ENCODE data around the gene SLC26A8.
"Not testable (repeated sequence)": the region's sequence is repeated elsewhere in the genome, so short reads cannot be mapped to it uniquely, and the experiment has no call there.

The SLC26A8 gene

DNA sequence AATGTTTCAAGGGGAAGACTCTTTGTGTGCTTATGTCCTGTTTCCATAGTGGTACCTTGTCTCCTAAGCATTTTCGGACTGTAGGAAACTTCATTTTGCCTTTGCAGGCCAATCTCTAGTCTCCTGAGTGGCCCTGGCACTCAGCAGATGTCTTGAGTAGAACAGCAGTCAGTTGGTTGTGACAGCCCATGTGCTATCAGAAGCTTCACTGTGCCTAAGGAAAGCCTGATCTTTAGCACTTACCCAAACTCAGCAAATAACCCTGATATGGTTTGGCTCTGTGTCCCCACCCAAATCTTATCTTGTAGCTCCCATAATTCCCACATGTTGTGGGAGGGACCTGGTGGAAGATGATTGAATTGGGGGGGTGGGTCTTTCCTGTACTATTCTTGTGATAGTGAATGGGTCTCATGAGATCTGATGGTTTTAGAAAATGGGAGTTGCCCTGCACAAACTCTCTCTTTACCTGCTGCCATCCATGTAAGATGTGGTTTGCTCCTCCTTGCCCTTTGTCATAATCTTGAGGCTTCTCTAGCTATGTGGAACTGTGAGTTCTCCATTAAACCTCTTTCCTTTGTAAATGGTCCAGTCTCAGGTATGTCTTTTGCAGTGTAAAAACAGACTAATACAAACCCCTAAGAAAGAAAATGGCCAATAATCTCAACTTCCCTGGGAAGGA, 87.6 kb downstream of the SLC26A8 start:
- DNase-seq = no peak

DNA sequence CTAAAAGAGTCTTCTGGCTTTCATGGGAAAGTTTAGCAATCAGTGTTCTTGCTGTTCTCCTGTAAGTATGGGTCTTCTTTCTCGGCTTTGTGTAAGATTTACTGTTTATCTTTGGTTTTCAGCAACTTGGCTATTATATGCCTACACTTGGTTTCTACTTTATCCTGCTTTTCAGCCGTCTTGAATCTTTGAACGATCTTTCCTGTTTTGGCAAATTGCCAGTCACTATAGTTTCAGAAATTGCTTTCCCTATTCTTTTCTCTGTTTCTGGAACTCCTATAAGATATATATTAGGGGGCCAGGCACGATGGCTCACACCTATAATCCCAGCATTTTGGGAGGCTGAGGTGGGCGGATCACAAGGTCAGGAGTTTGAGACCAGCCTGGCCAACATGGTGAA, 89.0 kb downstream of the SLC26A8 start:
- no peak for DNase-seq

- DNase-seq = no peak
These were observed 90.6 kb downstream of the SLC26A8 start for GRCh38 chr6:35933844-35934243.

DNA sequence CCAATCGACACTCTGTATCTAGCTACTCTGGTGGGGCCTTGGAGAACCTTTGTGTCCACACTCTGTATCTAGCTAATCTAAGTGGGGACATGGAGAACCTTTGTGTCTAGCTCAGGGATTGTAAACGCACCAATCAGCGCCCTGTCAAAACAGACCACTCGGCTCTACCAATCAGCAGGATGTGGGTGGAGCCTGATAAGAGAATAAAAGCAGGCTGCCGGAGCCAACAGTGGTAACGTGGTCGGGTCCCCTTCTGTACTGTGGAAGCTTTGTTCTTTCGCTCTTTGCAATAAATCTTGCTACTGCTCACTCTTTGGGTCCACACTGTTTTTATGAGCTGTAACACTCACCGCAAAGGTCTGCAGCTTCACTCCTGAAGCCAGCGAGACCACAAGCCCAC, 92.6 kb downstream of the SLC26A8 start:
- not testable (repeated sequence) for DNase-seq

- DNase-seq = no peak
These were observed 93.3 kb downstream of the SLC26A8 start for GRCh38 chr6:35931120-35931561.

DNA sequence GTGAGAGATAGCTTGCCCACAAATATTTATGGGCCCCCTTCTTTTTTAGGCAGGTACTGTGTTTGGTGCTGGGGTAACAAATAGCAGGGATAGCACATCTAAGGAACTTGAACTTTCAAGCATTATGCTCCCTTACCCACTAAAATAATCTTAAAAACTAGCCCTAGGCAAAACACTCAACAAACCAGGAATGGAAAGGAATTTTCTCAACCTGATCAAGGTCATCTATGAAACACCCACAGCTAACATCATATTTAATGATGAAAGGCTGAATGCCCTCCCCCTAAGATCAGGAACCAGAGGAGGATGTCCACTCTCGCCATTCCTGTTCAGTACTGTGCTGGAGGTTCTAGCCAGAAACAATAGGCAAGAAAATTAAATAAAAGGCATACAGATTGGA, 94.8 kb downstream of the SLC26A8 start:
- no peak for DNase-seq

DNA sequence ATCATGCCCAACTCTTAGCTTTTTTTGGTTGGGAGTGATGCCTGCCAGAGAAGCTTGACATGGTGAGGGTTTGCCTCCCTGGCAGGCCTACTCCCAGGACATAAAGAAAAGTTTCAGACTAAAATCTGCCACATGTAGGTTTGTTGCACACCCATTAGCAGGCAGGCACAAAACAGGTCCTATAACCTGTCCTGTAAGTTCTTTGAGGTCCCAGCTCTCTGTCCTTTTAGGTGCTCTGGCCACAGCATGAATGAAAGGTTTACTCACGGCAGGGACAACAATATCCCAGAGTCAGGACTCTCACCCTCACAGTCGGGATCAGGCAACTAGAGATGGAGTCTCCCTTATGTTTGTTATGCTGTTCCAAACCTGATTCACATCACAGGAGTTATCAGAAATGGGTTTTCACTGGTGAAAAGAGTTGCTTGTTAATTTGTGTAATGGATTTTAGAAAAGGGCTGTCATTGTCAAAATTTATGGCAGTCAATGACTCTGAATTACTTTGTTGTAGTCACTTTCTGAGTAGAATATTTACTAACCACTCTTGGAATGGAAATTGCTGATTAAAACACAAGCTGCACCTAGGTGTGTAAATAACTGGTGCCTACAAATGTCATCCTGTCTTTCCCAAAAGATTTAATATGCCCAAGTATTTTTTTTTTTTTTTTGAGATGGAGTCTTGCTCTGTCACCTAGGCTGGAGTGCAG, 97.8 kb downstream of the SLC26A8 start:
- DNase-seq = no peak

GRCh38 chr6:35925961-35926360, 98.5 kb downstream of the SLC26A8 start:
- DNase-seq = no peak

DNA sequence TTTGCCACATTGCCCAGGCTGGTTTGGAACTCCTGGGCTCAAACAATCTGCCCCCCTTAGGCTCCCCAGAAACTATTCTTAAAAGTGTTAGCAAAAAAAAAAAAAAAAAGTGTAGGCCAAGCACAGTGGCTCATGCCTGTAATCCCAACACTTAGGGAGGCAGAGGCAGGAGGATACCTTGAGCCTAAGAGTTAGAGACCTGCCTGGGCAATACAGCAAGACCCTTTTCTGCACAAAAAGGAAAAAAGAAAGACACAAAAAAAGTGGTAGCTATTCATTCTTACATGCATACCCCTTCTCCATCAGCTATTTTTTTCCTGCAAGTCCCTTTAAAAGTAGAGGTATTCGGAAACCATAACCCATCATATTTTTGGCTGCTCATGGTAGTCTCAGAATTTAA, 100.3 kb downstream of the SLC26A8 start:
- DNase-seq = no peak

DNA sequence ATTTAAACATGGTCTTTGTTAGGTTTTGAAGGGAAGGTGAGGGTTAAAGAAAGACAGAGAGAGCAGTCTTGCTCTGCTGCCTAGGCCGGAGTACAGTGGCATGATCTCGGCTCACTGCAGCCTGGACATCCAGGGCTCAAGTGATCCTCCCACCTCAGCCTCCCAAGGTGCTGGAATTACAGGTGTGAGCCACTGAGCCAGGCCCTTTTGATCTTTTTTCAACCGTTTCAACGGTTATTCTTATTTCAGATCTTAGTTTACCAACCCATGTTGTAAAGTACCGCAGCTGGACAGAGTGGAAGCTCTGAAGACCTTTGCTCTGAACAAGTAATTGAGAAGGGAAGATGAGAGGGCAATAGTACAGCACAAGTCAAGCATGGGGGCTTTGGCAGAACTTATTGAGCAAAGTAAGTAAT, 102.3 kb downstream of the SLC26A8 start:
- no peak for DNase-seq

- DNase-seq = peak; percentile 90
These were observed 103.4 kb downstream of the SLC26A8 start, which contains the start of gene SRPK1 for GRCh38 chr6:35920793-35921732. SRPK1 (minus strand) TSS chr6:35921098; CDS start chr6:35921056, 42 bp downstream.

- DNase-seq = peak; percentile 31
These were observed 104.4 kb downstream of the SLC26A8 start for GRCh38 chr6:35919827-35920751.

DNA sequence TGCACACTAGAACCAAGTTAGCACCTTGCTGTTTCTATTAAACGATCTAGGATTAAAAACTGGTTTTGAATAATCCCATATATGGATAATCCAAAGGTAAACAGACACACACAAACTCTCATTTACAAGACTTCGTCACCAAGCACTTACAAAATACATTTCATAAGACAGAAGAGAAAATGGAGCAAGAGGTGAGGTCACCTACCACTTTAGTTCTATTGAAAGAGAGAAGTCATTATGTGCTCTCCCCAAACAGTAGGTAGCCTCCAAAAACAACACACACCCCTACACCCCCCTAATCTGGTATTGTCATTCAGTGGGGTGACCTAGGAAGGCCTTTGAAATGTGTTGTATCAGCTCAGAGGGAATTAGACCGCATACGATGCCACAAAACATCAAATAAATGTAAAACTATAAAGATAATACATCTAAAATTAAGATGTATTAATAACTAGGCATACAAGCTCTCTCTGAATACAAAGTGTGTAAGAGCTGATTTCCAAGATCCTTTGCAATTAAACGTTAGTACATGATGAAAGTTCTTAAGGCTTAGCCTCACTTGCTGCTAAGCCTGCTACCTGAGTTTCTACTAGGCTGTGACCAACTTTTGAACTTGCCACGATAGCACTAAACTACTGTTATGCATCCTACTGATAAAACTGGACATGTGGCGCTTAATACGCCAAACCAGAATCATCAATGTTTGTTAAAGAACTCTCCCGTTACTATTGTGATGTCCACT, 105.2 kb downstream of the SLC26A8 start:
- DNase-seq = no peak

GRCh38 chr6:35916893-35917292, 107.5 kb downstream of the SLC26A8 start:
- not testable (repeated sequence) for DNase-seq

GRCh38 chr6:35916056-35916455, 108.4 kb downstream of the SLC26A8 start:
- no peak for DNase-seq

DNA sequence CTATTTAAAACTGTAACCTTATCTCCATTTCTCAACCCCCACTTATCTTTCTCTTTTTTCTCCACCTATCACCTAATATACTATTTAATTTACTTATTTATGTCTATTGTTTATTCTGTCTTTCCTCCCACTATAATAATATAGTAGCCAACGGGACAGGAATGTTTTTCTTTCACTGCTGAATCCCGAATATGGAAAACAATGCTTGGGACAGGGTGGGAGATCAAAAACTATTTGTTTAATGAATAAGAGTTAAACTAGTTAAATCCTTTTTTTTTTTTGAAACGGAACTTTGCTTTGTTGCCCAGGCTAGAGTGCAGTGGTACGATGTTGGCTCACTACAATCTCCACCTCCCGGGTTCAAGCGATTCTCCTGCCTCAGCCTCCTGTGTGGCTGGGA, 109.9 kb downstream of the SLC26A8 start:
- DNase-seq = no peak

DNA sequence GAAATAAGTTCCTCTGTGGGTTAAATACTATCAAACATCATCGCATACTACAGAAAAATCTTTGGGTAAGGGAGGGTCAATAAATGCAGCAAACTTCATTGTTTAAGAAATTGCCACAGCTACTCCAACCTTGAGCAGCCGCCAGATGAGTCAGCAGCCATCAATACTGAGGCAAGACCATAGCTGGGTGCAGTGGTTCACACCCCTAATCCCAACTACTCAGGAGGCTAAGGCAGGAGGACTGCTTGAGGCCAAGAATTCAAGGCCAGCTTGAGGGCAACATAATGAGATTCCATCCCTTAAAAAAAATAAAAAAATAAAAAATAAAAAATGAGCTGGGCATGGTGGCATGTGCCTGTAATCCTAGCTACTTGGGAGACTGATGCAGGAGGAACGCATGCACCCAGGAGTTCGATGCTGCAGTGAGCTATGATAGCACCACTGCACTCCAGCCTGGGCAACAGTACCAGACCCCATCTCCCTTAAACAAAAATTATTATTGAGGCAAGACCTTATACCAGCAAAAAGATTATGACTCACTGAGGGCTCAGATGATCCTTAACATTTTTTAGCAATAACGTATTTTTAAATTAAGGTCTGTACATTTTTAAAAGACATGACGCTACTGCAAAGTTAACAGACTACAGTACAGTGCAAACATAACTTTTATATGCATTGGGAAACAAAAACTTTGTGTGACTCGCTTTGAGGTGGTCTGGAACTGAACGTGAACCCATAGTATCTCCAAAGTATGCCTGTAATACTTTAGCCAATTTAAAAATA, 112.4 kb downstream of the SLC26A8 start:
- DNase-seq = no peak

GRCh38 chr6:35909571-35909970, 114.9 kb downstream of the SLC26A8 start:
- DNase-seq = not testable (repeated sequence)

GRCh38 chr6:35908753-35909401, 115.6 kb downstream of the SLC26A8 start:
- not testable (repeated sequence) for DNase-seq

DNA sequence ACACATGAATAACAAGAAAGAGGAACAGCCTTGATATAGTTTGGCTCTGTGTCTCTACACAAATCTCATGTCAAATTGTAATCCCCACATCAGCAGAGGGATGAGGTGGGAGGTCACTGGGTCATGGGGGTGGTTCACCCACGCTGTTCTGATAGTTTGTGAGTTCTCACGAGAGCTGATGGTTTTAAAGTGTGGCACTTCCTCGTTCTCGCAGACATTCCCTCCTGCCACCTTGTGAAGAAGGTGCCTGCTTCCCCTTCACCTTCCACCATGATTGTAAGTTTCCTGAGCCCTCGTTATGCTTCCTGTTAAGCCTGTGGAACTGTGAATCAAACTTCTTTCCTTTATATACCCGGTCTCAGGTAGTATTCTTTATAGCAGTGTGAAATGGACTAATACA, 116.7 kb downstream of the SLC26A8 start:
- DNase-seq = no peak

All from left hindlimb (tissue), 1 donor.